Hepatocyte (in vitro differentiated cells): ENCODE results near the gene KSR1.

ENCODE experiments used
- CTCF ChIP-seq: fragments of 200-600 bp; sonication (generic); IDR thresholded peaks from 2 replicates; pipeline ENCODE4 v1.5.1; 2016; ENCODE audit warnings: antibody characterized with exemption, mild to moderate bottlenecking; ENCODE audit not compliant: poor library complexity
- EZH2phosphoT487 ChIP-seq: fragments of 200-600 bp; sonication (generic); IDR thresholded peaks from one replicate; pipeline ENCODE4 v1.6.1; 2018; ENCODE audit warnings: antibody characterized with exemption, mild to moderate bottlenecking, low read depth, moderate library complexity; ENCODE audit not compliant: unreplicated experiment, severe bottlenecking

GRCh38 chr17:27649929-27650328, 193.7 kb downstream of the KSR1 start:
- TF ChIP-seq CTCF, result no peak
- no peak for TF ChIP-seq EZH2phosphoT487
